EH (cell line): ENCODE data around the gene KRT82.
"Not testable (repeated sequence)": the region's sequence is repeated elsewhere in the genome, so short reads cannot be mapped to it uniquely, and the experiment has no call there.

ENCODE experiments used
- DNase-seq: peaks from one replicate; pipeline ENCODE4 v3.0.0-alpha.2; 2015; ENCODE audit warnings: low read depth

Gene KRT82

DNA sequence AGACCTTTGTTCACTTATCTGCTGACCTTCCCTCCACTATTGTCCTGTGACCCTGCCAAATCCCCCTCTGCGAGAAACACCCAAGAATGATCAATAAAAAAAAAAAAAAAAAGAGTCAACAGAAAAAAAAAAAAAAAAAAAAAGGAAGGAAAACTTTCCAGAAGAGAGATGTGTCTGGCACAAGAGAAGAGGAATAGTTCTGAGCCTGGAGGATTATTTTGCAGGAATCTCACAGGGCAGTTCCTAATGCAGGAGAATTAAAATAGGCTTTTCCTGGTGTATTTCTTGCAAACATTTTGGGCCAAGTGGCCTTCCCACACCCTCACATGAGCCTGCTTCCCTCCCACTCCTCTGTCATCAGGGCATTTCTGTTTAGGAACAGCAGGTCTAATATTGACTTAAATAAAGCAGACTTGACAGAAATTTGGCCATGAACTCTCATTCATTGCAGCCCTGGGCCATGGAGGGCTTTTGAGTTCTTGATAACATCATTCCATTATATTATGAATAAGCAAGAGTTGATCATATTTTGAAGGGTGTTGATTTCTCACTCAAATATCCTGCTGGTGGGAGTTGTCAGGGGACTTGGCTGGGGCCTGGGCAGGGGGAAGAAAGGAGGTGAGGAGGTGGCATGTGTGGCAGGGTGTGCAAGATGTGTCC, 4.6 kb upstream of the KRT82 start:
- DNase-seq, result not testable (repeated sequence)

- DNase-seq, result no peak
Measured at GRCh38 chr12:52407918-52408317, 1.8 kb upstream of the KRT82 start.

GRCh38 chr12:52404951-52405350, 1.2 kb downstream of the KRT82 start:
- DNase-seq, result peak; percentile 15

GRCh38 chr12:52403561-52403960, 2.6 kb downstream of the KRT82 start:
- DNase-seq, result no peak

DNA sequence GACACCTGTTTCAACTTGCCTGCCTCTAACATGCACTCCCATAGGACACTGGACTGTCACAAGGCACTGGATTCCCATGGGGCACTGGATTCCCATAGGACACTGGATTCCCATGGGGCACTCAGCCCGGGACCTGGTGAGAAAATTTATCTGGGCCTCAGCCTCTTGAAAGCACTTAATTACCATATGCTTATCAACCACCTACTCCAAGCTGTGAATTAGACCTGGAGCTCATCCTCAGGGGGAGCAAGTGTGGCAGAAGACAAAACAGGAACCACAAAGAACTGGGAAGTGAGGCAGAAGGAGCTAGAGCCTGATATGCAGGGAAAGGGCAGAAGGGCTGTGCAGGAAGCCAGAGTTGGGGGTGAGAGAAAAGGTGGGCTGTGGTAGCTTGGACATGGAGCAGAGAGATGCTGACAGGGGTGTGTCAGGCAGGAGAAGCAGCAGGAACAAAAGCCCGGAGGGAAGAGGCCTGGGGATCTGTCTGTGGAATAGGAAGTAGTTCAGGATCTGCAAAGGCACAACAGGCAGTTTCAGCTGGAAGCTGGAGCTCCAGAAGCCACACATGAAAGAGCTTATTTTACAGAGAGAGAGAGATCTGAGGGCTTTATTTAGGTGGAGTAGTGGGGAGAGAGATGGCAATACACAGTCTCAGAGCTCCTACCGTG, 3.1 kb downstream of the KRT82 start:
- no peak for DNase-seq

DNA sequence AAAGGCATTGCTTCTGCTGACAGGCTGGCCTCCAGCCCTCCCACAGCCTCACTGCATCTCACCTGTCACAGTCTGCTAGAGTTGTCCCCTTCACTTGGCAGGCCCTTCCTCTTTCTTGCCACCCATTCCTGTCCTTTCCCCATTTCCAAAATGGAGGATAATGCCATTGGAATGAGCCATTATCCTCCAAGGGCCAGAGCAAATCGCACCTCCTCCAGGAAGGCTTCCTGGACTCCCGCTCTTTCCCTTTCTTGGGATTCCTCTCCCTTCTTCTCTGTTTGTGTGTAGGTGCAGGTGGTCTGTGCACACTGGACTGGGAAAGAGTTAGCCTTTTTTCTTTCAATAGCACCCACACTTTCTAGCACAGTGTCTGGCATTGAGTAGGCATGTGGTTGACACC, 3.8 kb downstream of the KRT82 start:
- DNase-seq, result no peak

GRCh38 chr12:52401926-52402325, 4.2 kb downstream of the KRT82 start:
- no peak for DNase-seq

GRCh38 chr12:52401526-52401925, 4.6 kb downstream of the KRT82 start:
- no peak for DNase-seq

- no peak for DNase-seq
Measured at GRCh38 chr12:52400906-52401305, 5.2 kb downstream of the KRT82 start.

GRCh38 chr12:52399756-52400155, 6.4 kb downstream of the KRT82 start:
- DNase-seq, result no peak

DNA sequence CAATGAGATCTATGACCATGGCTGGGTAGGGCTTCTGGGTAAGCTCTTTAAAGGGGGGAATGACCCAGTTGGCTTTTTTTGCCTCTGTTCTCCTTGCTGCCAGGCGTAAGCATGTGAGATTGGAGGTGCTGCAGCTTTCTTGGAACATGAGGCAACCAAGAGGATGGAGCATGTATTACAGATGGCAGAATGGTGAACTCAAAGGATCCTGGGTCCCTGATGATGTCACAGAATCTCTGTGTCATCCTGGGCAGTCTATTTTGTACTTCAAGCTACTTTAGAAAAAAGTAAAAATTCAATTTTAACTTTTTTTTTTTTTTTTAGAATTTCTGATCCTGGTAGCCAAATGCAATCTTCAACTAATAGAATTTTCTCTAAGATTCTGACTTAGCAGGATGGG, 8.0 kb downstream of the KRT82 start:
- no peak for DNase-seq

GRCh38 chr12:52396656-52397055, 9.5 kb downstream of the KRT82 start:
- no peak for DNase-seq

GRCh38 chr12:52395761-52396434, 10.2 kb downstream of the KRT82 start:
- peak; percentile 54 for DNase-seq

DNA sequence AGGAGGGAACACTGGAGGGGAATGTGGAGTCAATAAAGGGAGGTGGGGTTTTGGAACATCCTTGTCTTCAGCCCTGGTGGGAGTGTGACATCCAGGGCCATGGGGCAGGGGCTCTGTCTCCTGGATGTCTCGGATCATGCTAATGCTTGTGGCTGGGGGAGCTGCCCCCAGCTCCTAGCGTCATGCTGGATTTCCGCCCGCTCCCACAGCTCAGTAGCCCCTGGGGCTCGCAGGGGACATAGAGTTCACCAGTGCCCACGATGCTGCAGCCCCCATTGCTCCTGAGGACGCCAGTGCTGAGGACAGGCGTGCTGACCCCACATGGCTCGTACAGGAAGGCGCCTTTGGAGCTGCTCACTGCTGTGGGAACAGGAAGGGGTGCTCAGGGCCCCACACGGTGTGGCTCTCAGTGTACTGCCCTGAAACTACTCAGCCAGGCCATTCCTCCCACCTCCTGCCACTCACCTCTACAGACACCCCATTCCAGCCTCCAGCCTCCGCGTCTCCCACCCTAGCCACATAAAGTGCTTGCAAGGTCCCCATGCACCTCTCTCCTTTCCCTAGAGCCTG, 11.2 kb downstream of the KRT82 start:
- no peak for DNase-seq

DNA sequence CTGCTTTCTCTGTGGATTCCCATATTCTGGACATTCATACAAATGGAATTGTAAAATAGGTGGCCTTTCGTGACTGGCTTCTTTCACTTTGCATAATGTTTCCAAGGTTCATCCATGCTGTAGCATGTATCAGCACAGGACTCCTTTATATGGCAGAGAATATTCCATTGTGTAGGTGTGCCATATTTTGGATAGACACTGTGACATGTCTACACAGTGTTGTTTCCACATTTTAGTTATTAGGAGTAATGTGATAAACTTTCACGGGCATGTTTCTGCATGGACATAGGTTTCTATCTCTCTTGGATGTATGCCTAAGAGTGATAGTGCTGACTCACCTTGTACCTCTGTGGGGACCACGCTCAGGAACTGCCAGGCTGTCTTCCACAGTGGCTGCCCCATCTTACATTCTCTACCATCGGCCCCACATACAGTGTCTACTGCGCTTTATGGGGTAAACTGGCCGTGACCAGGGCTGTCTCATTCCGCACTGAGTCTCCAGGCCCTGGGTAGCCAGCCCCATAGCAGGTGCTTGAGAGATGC, 13.6 kb downstream of the KRT82 start:
- DNase-seq, result no peak

DNA sequence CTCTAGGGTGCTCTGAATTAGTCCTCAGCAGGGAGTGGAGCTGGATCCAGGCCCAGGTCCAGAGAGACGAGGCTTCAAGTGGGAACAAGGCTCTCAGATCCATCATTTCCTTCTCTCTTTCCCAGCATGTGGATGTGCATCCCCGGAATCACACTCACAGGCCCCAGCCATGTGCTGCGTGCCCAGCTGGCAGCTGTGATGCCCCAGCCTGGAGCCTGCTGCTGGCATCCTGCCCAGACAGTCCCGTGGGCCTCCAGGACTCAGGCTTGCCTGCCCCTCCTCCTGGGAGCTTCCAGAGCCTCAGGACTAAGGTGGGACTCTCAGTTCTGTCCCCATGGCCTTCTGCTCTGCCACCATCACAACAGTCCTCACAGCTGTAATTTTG, 14.5 kb downstream of the KRT82 start:
- DNase-seq, result peak; percentile 25

- DNase-seq, result peak; percentile 54
Measured at GRCh38 chr12:52390739-52391617, 15.2 kb downstream of the KRT82 start.

DNA sequence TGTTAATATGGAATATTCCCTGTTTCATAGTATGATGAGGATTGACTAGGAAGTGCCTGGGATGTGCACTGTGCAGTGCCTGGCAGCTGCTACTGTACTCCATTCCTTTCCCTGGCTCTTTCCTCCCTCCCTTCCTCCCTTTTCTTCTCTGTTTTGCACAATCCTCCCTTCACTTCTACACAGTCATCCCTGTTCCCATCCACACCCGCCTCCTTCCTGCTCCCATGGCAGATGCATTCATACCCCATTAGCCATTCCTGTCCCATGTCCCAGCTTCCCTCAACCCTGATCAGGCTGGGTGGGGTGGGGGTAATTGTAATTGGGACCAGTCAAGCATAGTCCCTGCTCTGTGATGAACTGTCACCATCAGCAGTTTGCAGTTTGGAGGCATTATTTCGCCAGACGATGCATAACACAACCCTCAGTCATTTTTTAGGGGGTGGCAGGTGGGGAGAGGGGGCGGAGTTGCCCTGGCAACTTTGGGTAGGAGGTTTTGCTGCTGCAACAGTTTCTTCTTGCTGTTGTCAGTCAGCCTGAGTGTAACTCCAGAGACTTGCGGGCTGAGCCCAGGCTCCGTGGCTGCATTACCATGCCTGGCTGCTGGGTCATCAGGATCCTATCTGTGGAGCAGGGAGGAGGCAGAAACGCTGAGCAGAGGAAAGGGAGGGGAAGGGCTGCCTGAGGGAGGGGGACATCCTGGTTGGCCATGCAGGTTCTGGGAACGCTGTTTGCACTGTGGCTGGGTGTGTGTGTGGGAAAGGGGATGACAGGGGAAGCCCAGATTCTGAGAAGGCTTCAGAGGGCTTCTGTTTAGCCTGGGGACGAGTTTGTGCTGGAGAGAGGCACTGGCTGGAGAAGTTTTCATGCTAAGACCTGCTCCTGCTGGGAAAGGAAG, 16.6 kb downstream of the KRT82 start:
- DNase-seq, result peak; percentile 43

DNA sequence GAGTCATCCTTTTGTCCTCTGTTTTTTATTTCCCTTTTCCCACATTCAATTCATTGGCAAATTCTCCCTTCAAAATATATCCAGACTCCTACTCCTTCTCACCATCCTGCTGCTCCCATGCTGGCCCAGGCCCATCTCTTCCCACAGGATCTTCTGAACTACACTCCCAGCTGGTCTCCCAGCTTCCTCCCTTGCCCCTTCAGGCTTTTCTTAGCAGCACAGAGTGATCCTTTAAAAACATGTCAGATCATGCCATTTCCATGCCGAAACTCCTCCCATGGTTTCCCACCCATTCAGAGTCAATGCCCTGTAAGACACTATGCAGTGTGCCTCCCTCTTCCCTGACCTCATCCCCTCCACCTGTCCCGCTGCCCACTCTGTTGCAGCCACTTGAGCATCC, 18.3 kb downstream of the KRT82 start:
- DNase-seq, result no peak

DNA sequence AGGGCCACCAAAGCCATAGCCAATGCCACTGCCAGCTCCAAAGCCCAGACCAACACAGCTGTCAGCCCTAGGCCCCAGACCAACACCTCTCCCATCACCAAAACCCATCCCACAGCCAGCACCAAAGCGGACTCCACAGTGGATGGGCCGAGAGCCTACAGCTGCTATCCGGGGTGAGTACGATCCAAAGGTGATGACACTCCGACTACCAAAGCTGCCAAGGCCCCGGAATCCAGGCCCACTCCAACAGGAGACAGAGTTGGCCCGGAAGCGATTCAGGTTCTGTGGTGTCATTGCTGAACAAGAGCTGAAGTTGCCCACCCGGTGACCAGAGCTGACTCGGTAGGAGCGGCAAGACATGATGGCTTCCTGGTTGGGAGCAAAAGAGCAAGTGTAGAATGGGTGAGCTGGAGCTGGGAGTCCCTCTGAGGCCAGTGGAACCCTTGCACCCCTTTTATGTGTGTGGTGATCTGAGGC, 20.9 kb downstream of the KRT82 start, which contains the start of gene KRT84:
TSS of gene KRT84 (minus strand) at position 427 of the 477 bp plus-strand sequence. CDS start at position 360, 67 bp downstream.
- DNase-seq, result no peak
